ENCODE data around the gene MYRFL. TPM values are rescaled to one million over a fixed set of nuclear protein-coding genes. Genes with fewer than 3 reads are reported as not detected.

MYRFL gene
- total and polyA plus RNA-seq, 2 donors, result 0.28 to 0.59 TPM

- Histone ChIP-seq H3K27ac (ENCODE audit: low read depth in 1 of 2, low read length in 1 of 2) (no peak overlapping the region), H3K4me1 (ENCODE audit: control insufficient read depth in 2 of 2, insufficient read depth in 2 of 2, low read length in 2 of 2) (no peaks in the 10 kb centered on the region), H3K27me3 (ENCODE audit: control insufficient read depth in 2 of 2, insufficient read depth in 1 of 2, low read length in 1 of 2) (no peaks in the 10 kb centered on the region), H3K4me3 (ENCODE audit: low read length in 2 of 2) (no peak overlapping the region), H3K36me3 (ENCODE audit: control insufficient read depth in 2 of 2, insufficient read depth in 2 of 2, low read length in 1 of 2) (no peaks in the 10 kb centered on the region), H3K9me3 (ENCODE audit: control insufficient read depth in 2 of 2, insufficient read depth in 1 of 2, low read length in 1 of 2) (no peaks in the 10 kb centered on the region)
- 97% methylated on average over 2 of the region's 2 CpGs for WGBS
- DNase-seq (ENCODE audit: low read depth in 6 of 9, low spot score in 9 of 9), result no peak
These were observed 90.9 kb downstream of the MYRFL start for GRCh38 chr12:69915964-69916363.

- WGBS, result 70% methylated on average over 5 of the region's 5 CpGs
- DNase-seq (ENCODE audit: low read depth in 6 of 9, low spot score in 9 of 9), result no peak
These were observed 91.7 kb downstream of the MYRFL start for GRCh38 chr12:69916544-69917235.

GRCh38 chr12:69918287-69918686, 93.3 kb downstream of the MYRFL start:
- H3K4me3 ChIP-seq (ENCODE audit: low read length in 2 of 2), result no peak overlapping the region
- no peaks in the 10 kb centered on the region for H3K27me3 ChIP-seq (ENCODE audit: control insufficient read depth in 2 of 2, insufficient read depth in 1 of 2, low read length in 1 of 2)
- H3K4me1 ChIP-seq (ENCODE audit: control insufficient read depth in 2 of 2, insufficient read depth in 2 of 2, low read length in 2 of 2), result no peaks in the 10 kb centered on the region
- H3K36me3 ChIP-seq (ENCODE audit: control insufficient read depth in 2 of 2, insufficient read depth in 2 of 2, low read length in 1 of 2), result no peaks in the 10 kb centered on the region
- 98% methylated on average over 2 of the region's 2 CpGs for WGBS
- no peaks in the 10 kb centered on the region for H3K9me3 ChIP-seq (ENCODE audit: control insufficient read depth in 2 of 2, insufficient read depth in 1 of 2, low read length in 1 of 2)
- no peak for DNase-seq (ENCODE audit: low read depth in 6 of 9, low spot score in 9 of 9)
- no peak overlapping the region for H3K27ac ChIP-seq (ENCODE audit: low read depth in 1 of 2, low read length in 1 of 2)

More at GRCh38 chr12:69916544-69917235, 91.7 kb downstream of the MYRFL start:
- Histone ChIP-seq H3K27ac (ENCODE audit: low read depth in 1 of 2, low read length in 1 of 2) (no peak overlapping the region), H3K36me3 (ENCODE audit: control insufficient read depth in 2 of 2, insufficient read depth in 2 of 2, low read length in 1 of 2) (no peaks in the 10 kb centered on the region), H3K9me3 (ENCODE audit: control insufficient read depth in 2 of 2, insufficient read depth in 1 of 2, low read length in 1 of 2) (no peaks in the 10 kb centered on the region), H3K4me3 (ENCODE audit: low read length in 2 of 2) (no peak overlapping the region), H3K27me3 (ENCODE audit: control insufficient read depth in 2 of 2, insufficient read depth in 1 of 2, low read length in 1 of 2) (no peaks in the 10 kb centered on the region), H3K4me1 (ENCODE audit: control insufficient read depth in 2 of 2, insufficient read depth in 2 of 2, low read length in 2 of 2) (no peaks in the 10 kb centered on the region)

GRCh38 chr12:69919495-69919894, 94.5 kb downstream of the MYRFL start:
- H3K27ac ChIP-seq (ENCODE audit: low read depth in 1 of 2, low read length in 1 of 2), result no peak overlapping the region
- H3K4me3 ChIP-seq (ENCODE audit: low read length in 2 of 2), result no peak overlapping the region
- H3K9me3 ChIP-seq (ENCODE audit: control insufficient read depth in 2 of 2, insufficient read depth in 1 of 2, low read length in 1 of 2), result no peaks in the 10 kb centered on the region
- no peaks in the 10 kb centered on the region for H3K4me1 ChIP-seq (ENCODE audit: control insufficient read depth in 2 of 2, insufficient read depth in 2 of 2, low read length in 2 of 2)
- H3K36me3 ChIP-seq (ENCODE audit: control insufficient read depth in 2 of 2, insufficient read depth in 2 of 2, low read length in 1 of 2), result no peaks in the 10 kb centered on the region
- DNase-seq (ENCODE audit: low read depth in 6 of 9, low spot score in 9 of 9), result no peak
- no peaks in the 10 kb centered on the region for H3K27me3 ChIP-seq (ENCODE audit: control insufficient read depth in 2 of 2, insufficient read depth in 1 of 2, low read length in 1 of 2)
- WGBS, result 95% methylated on average over 3 of the region's 3 CpGs

GRCh38 chr12:69921831-69922230, 96.8 kb downstream of the MYRFL start:
- no peak for DNase-seq (ENCODE audit: low read depth in 6 of 9, low spot score in 9 of 9)
- no peaks in the 10 kb centered on the region for H3K27me3 ChIP-seq (ENCODE audit: control insufficient read depth in 2 of 2, insufficient read depth in 1 of 2, low read length in 1 of 2)
- no peaks in the 10 kb centered on the region for H3K9me3 ChIP-seq (ENCODE audit: control insufficient read depth in 2 of 2, insufficient read depth in 1 of 2, low read length in 1 of 2)
- H3K36me3 ChIP-seq (ENCODE audit: control insufficient read depth in 2 of 2, insufficient read depth in 2 of 2, low read length in 1 of 2), result no peaks in the 10 kb centered on the region
- no peak overlapping the region for H3K27ac ChIP-seq (ENCODE audit: low read depth in 1 of 2, low read length in 1 of 2)
- H3K4me3 ChIP-seq (ENCODE audit: low read length in 2 of 2), result no peak overlapping the region
- no peaks in the 10 kb centered on the region for H3K4me1 ChIP-seq (ENCODE audit: control insufficient read depth in 2 of 2, insufficient read depth in 2 of 2, low read length in 2 of 2)
- 94% methylated on average over 4 of the region's 4 CpGs for WGBS

GRCh38 chr12:69922999-69923398, 98.0 kb downstream of the MYRFL start:
- no peak for DNase-seq (ENCODE audit: low read depth in 6 of 9, low spot score in 9 of 9)
- Histone ChIP-seq H3K4me3 (ENCODE audit: low read length in 2 of 2) (no peak overlapping the region), H3K4me1 (ENCODE audit: control insufficient read depth in 2 of 2, insufficient read depth in 2 of 2, low read length in 2 of 2) (no peaks in the 10 kb centered on the region), H3K36me3 (ENCODE audit: control insufficient read depth in 2 of 2, insufficient read depth in 2 of 2, low read length in 1 of 2) (no peaks in the 10 kb centered on the region), H3K27ac (ENCODE audit: low read depth in 1 of 2, low read length in 1 of 2) (no peak overlapping the region), H3K27me3 (ENCODE audit: control insufficient read depth in 2 of 2, insufficient read depth in 1 of 2, low read length in 1 of 2) (no peaks in the 10 kb centered on the region), H3K9me3 (ENCODE audit: control insufficient read depth in 2 of 2, insufficient read depth in 1 of 2, low read length in 1 of 2) (no peaks in the 10 kb centered on the region)

GRCh38 chr12:69925291-69925690, 100.3 kb downstream of the MYRFL start:
- Histone ChIP-seq H3K4me3 (ENCODE audit: low read length in 2 of 2) (no peak overlapping the region), H3K9me3 (ENCODE audit: control insufficient read depth in 2 of 2, insufficient read depth in 1 of 2, low read length in 1 of 2) (no peaks in the 10 kb centered on the region), H3K4me1 (ENCODE audit: control insufficient read depth in 2 of 2, insufficient read depth in 2 of 2, low read length in 2 of 2) (no peaks in the 10 kb centered on the region), H3K27me3 (ENCODE audit: control insufficient read depth in 2 of 2, insufficient read depth in 1 of 2, low read length in 1 of 2) (no peaks in the 10 kb centered on the region), H3K36me3 (ENCODE audit: control insufficient read depth in 2 of 2, insufficient read depth in 2 of 2, low read length in 1 of 2) (no peaks in the 10 kb centered on the region), H3K27ac (ENCODE audit: low read depth in 1 of 2, low read length in 1 of 2) (no peak overlapping the region)
- 46% methylated on average over 2 of the region's 2 CpGs for WGBS
- no peak for DNase-seq (ENCODE audit: low read depth in 6 of 9, low spot score in 9 of 9)

GRCh38 chr12:69927164-69927563, 102.1 kb downstream of the MYRFL start:
- Histone ChIP-seq H3K9me3 (ENCODE audit: control insufficient read depth in 2 of 2, insufficient read depth in 1 of 2, low read length in 1 of 2) (no peaks in the 10 kb centered on the region), H3K27me3 (ENCODE audit: control insufficient read depth in 2 of 2, insufficient read depth in 1 of 2, low read length in 1 of 2) (no peaks in the 10 kb centered on the region), H3K4me1 (ENCODE audit: control insufficient read depth in 2 of 2, insufficient read depth in 2 of 2, low read length in 2 of 2) (no peaks in the 10 kb centered on the region), H3K27ac (ENCODE audit: low read depth in 1 of 2, low read length in 1 of 2) (no peak overlapping the region), H3K4me3 (ENCODE audit: low read length in 2 of 2) (no peak overlapping the region), H3K36me3 (ENCODE audit: control insufficient read depth in 2 of 2, insufficient read depth in 2 of 2, low read length in 1 of 2) (no peaks in the 10 kb centered on the region)
- no peak for DNase-seq (ENCODE audit: low read depth in 6 of 9, low spot score in 9 of 9)
- 50% methylated on average over 4 of the region's 4 CpGs for WGBS

- H3K9me3 ChIP-seq (ENCODE audit: control insufficient read depth in 2 of 2, insufficient read depth in 1 of 2, low read length in 1 of 2), result no peaks in the 10 kb centered on the region
- H3K27me3 ChIP-seq (ENCODE audit: control insufficient read depth in 2 of 2, insufficient read depth in 1 of 2, low read length in 1 of 2), result no peaks in the 10 kb centered on the region
- no peak overlapping the region for H3K4me3 ChIP-seq (ENCODE audit: low read length in 2 of 2)
- no peak for DNase-seq (ENCODE audit: low read depth in 6 of 9, low spot score in 9 of 9)
- no peak overlapping the region for H3K27ac ChIP-seq (ENCODE audit: low read depth in 1 of 2, low read length in 1 of 2)
- no peaks in the 10 kb centered on the region for H3K36me3 ChIP-seq (ENCODE audit: control insufficient read depth in 2 of 2, insufficient read depth in 2 of 2, low read length in 1 of 2)
- no peaks in the 10 kb centered on the region for H3K4me1 ChIP-seq (ENCODE audit: control insufficient read depth in 2 of 2, insufficient read depth in 2 of 2, low read length in 2 of 2)
- 96% methylated on average over 2 of the region's 2 CpGs for WGBS
These were observed 104.1 kb downstream of the MYRFL start for GRCh38 chr12:69929125-69929524.
